HL-60 (cell line): Measurements from ENCODE around the gene AHDC1.

ENCODE experiments used
- GABPA ChIP-seq: IDR thresholded peaks from 2 replicates; pipeline ENCODE4 v1.6.1; 2012; ENCODE audit warnings: low read depth
- POLR2AphosphoS5 ChIP-seq: IDR thresholded peaks from 2 replicates; pipeline ENCODE4 v1.6.1; 2012; ENCODE audit warnings: low read depth
- REST ChIP-seq: IDR thresholded peaks from 2 replicates; pipeline ENCODE4 v1.6.1; 2012; ENCODE audit warnings: low read depth; ENCODE audit not compliant: insufficient replicate concordance
- SPI1 ChIP-seq: IDR thresholded peaks from 2 replicates; pipeline ENCODE4 v1.6.1; 2012; ENCODE audit warnings: low read depth, mild to moderate bottlenecking, borderline replicate concordance
- TF ChIP-seq, protein P1 (sequence below): IDR thresholded peaks from one replicate; pipeline ENCODE4 v1.5.1; 2011; ENCODE audit warnings: low read length, control low read depth, inconsistent platforms; ENCODE audit not compliant: insufficient read depth

- TF ChIP-seq, protein P1, sequence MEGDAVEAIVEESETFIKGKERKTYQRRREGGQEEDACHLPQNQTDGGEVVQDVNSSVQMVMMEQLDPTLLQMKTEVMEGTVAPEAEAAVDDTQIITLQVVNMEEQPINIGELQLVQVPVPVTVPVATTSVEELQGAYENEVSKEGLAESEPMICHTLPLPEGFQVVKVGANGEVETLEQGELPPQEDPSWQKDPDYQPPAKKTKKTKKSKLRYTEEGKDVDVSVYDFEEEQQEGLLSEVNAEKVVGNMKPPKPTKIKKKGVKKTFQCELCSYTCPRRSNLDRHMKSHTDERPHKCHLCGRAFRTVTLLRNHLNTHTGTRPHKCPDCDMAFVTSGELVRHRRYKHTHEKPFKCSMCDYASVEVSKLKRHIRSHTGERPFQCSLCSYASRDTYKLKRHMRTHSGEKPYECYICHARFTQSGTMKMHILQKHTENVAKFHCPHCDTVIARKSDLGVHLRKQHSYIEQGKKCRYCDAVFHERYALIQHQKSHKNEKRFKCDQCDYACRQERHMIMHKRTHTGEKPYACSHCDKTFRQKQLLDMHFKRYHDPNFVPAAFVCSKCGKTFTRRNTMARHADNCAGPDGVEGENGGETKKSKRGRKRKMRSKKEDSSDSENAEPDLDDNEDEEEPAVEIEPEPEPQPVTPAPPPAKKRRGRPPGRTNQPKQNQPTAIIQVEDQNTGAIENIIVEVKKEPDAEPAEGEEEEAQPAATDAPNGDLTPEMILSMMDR, result no peak
- TF ChIP-seq REST (no peak), POLR2AphosphoS5 (no peak), SPI1 (no peak), GABPA (no peak)
These were observed 111.1 kb downstream of the AHDC1 start for GRCh38 chr1:27492796-27493195.
